Endothelial cell of umbilical vein (primary cell): ENCODE measurements around the gene PRMT7. TPM values are rescaled to one million over a fixed set of nuclear protein-coding genes. Genes with fewer than 3 reads are reported as not detected.

Experiments
- BruUV-seq: library from RNA; stranded (reverse); fragments of 400-500 nt; replicated peaks from 2 replicates; lab custom pipeline; 2021; lab: Mats Ljungman, UMichigan
- CTCF ChIA-PET: fragments of 300-600, 350-600 bp; sonication (Branson Sonifier 250); formaldehyde crosslinking; loops from one replicate; lab custom pipeline; 2021; ENCODE audit warnings: antibody characterized with exemption, inconsistent platforms; lab: Charles Lee
- POLR2A ChIA-PET: fragments of 300-600, 350-600 bp; sonication (Branson Sonifier 250); formaldehyde crosslinking; loops from one replicate; lab custom pipeline; 2021; ENCODE audit warnings: antibody characterized with exemption, inconsistent platforms; lab: Charles Lee
- DNase-seq: peaks from one replicate; pipeline ENCODE4 v3.0.0-alpha.2; 2011; ENCODE audit warnings: low read depth, low spot score
- FAIRE-seq: peaks from 2 replicates; lab custom pipeline; 2011; peaks lifted over from hg19 to GRCh38; lab: Jason Lieb, UNC
- H2AFZ ChIP-seq: 2 replicates; pipeline ENCODE4 v1.6.0; 2012; ENCODE audit warnings: low read depth, low read length, control low read depth, inconsistent platforms
- H3K27ac ChIP-seq: 2 replicates; pipeline ENCODE4 v1.5.1; 2011; ENCODE audit warnings: low read depth, mild to moderate bottlenecking, control low read depth, low read length, moderate library complexity; ENCODE audit not compliant: insufficient read depth
- H3K27me3 ChIP-seq, 2 experiments: 2 replicates each; pipeline versions ENCODE4 v1.6.0 to v1.6.1; 2011; ENCODE audit warnings: low read length in 2 of 2, mixed read lengths in 1 of 2; ENCODE audit not compliant: control insufficient read depth in 2 of 2, insufficient read depth in 2 of 2
- H3K36me3 ChIP-seq, 2 experiments: 2 replicates in 1 of 2; 3 replicates in 1 of 2; pipeline ENCODE4 v1.5.1; 2011; ENCODE audit warnings: low read length in 2 of 2, mild to moderate bottlenecking in 1 of 2, moderate library complexity in 1 of 2; ENCODE audit not compliant: control insufficient read depth in 2 of 2, insufficient read depth in 2 of 2; ENCODE audit errors: extremely low read depth in 1 of 2
- H3K4me1 ChIP-seq: 3 replicates; pipeline ENCODE4 v1.5.1; 2011; ENCODE audit warnings: mild to moderate bottlenecking, low read length; ENCODE audit not compliant: control insufficient read depth, insufficient read depth; ENCODE audit errors: extremely low read depth
- H3K4me2 ChIP-seq: 2 replicates; pipeline ENCODE4 v1.6.1; 2011; ENCODE audit warnings: low read length, control low read depth, mixed read lengths; ENCODE audit not compliant: insufficient read depth
- H3K4me3 ChIP-seq, 3 experiments: fragments of 200-600 bp in 1 of 3; sonication (generic), shearing (Covaris generic) in 1 of 3; replicated peaks in 1 of 3; 2 replicates each; pipeline ENCODE4 v1.5.1; 2011 to 2016; ENCODE audit warnings: control low read depth in 3 of 3, low read length in 3 of 3, mild to moderate bottlenecking in 2 of 3, inconsistent platforms in 1 of 3, low read depth in 1 of 3, moderate library complexity in 1 of 3; ENCODE audit not compliant: insufficient read depth in 1 of 3
- H3K79me2 ChIP-seq: 2 replicates; pipeline ENCODE4 v1.6.0; 2012; ENCODE audit warnings: low read length, inconsistent platforms; ENCODE audit not compliant: control insufficient read depth, insufficient read depth
- H3K9ac ChIP-seq: replicated peaks from 2 replicates; pipeline ENCODE3; 2011; ENCODE audit warnings: low read length, control low read depth; ENCODE audit not compliant: insufficient read depth; ENCODE audit errors: extremely low read depth
- H3K9me1 ChIP-seq: replicated peaks from 3 replicates; pipeline ENCODE4 v1.6.0; 2011; ENCODE audit warnings: mild to moderate bottlenecking, low read length; ENCODE audit not compliant: control insufficient read depth, insufficient read depth; ENCODE audit errors: extremely low read depth
- H3K9me3 ChIP-seq: replicated peaks from 2 replicates; pipeline ENCODE4 v1.5.1; 2012; ENCODE audit warnings: low read length, inconsistent platforms; ENCODE audit not compliant: control insufficient read depth, insufficient read depth
- H4K20me1 ChIP-seq: replicated peaks from 2 replicates; pipeline ENCODE3; 2011; ENCODE audit warnings: mild to moderate bottlenecking, low read length; ENCODE audit not compliant: control insufficient read depth, insufficient read depth; ENCODE audit errors: extremely low read depth
- EZH2 ChIP-seq: IDR thresholded peaks from 2 replicates; pipeline ENCODE4 v1.6.1; 2012; ENCODE audit warnings: borderline replicate concordance, low read depth, mild to moderate bottlenecking, moderate library complexity, low read length, inconsistent platforms; ENCODE audit not compliant: severe bottlenecking
- FOS ChIP-seq: IDR thresholded peaks from 2 replicates; pipeline ENCODE4 v1.6.1; 2011; ENCODE audit warnings: mild to moderate bottlenecking, low read length, moderate library complexity, borderline replicate concordance; ENCODE audit not compliant: insufficient read depth
- GATA2 ChIP-seq: IDR thresholded peaks from 2 replicates; pipeline ENCODE4 v1.7.0; 2011; ENCODE audit warnings: low read depth, mild to moderate bottlenecking, moderate library complexity, mixed read lengths, low read length; ENCODE audit not compliant: insufficient read length, insufficient read depth
- JUN ChIP-seq: IDR thresholded peaks from 2 replicates; pipeline ENCODE4 v1.6.1; 2011; ENCODE audit warnings: borderline replicate concordance, low read depth; ENCODE audit not compliant: insufficient read length, insufficient read depth
- MYC ChIP-seq: IDR thresholded peaks from one replicate; pipeline ENCODE4 v1.6.1; 2011; ENCODE audit warnings: mild to moderate bottlenecking, low read depth, low read length
- POLR2A ChIP-seq: IDR thresholded peaks from 2 replicates; pipeline ENCODE4 v1.6.1; 2012; ENCODE audit warnings: low read depth, mild to moderate bottlenecking, control low read depth, low read length
- POLR2AphosphoS5 ChIP-seq: IDR thresholded peaks from 2 replicates; pipeline ENCODE4 v1.6.1; 2012; ENCODE audit warnings: low read depth, mild to moderate bottlenecking, control low read depth, low read length, moderate library complexity; ENCODE audit not compliant: insufficient read depth
- dilution Hi-C: fragments of 300-500 bp; cut with MboI; formaldehyde crosslinking; loops from one replicate; pipeline ENCODE4 v1.15.0; 2019; ENCODE audit warnings: low sequenced_read_pairs; ENCODE audit not compliant: extremely low pct_ligation_motif_present
- intact Hi-C: fragments of 100-400 bp; cut with micrococcal nuclease; formaldehyde crosslinking; loops from one replicate; pipeline ENCODE4 v1.10.0; 2022
- polyA plus RNA-seq, 4 experiments: library from polyadenylated mRNA; depleted of rRNA in 3 of 4; stranded (reverse) in 3 of 4; unstranded in 1 of 4; fragments of >200 nt; gene quantifications; 2 replicates each; pipeline versions ENCODE4 v1.2.1 to v1.2.3, GENCODE V29; 2011 to 2012; ENCODE audit warnings: missing spikeins in 1 of 4
- total RNA-seq: library from RNA; stranded (reverse); gene quantifications from 2 replicates; pipeline ENCODE4 v1.2.3, GENCODE V29; 2021
- TF ChIP-seq, protein P1 (sequence below): IDR thresholded peaks from 2 replicates; pipeline ENCODE4 v1.6.1; 2011; ENCODE audit not compliant: insufficient read depth, insufficient read length
- TF ChIP-seq, protein P2 (sequence below), 2 donors: IDR thresholded peaks; 1 replicate in 1 of 2; 2 replicates in 1 of 2; pipeline ENCODE4 v1.5.1; 2011; ENCODE audit warnings: low read length in 2 of 2, mild to moderate bottlenecking in 2 of 2, moderate library complexity in 2 of 2, control low read depth in 1 of 2, inconsistent platforms in 1 of 2, low read depth in 1 of 2; ENCODE audit not compliant: insufficient read depth in 1 of 2; ENCODE audit errors: extremely low read depth in 1 of 2

Gene PRMT7
- total and polyA plus RNA-seq, 2 donors (not counting 3 experiments of a cell fraction or from before 2014, with no cell fraction given): 43.4 to 57.9 TPM

DNA sequence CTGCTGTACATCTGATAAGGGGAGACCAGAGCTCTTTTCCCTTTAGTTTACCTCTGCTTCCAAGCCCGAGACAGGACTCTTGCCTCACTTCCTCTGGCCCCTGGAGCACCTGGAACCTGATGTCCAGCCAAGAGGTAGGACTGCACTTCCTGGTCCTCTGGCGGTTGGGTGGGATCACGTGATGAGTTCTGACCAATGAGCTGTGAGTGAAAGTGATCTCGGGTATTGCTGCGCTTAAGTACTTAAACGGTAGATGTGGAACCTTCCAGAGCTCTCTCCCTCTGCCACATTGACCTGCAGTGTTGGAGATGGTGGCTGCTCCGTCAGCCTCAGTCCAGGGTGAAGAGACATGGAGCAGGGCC is 70.5 kb downstream of the PRMT7 start:
- Histone ChIP-seq H3K36me3 (no peaks in the 10 kb centered on the region), H3K4me2 (no peak overlapping the region), H4K20me1 (no peaks in the 10 kb centered on the region), H3K79me2 (no peaks in the 10 kb centered on the region), H3K9me1 (no peaks in the 10 kb centered on the region), H3K9me3 (no peaks in the 10 kb centered on the region), H3K27me3 (no peaks in the 10 kb centered on the region), H3K4me1 (no peaks in the 10 kb centered on the region), H2AFZ (no peak overlapping the region), H3K27ac (no peak overlapping the region), H3K4me3 (no peak overlapping the region), H3K9ac (no peak overlapping the region)
- FAIRE-seq: no peak
- TF ChIP-seq JUN (no peak), MYC (no peak), FOS (no peak), GATA2 (no peak), POLR2A (no peak), EZH2 (no peak), POLR2AphosphoS5 (no peak)
- TF ChIP-seq, protein P1, sequence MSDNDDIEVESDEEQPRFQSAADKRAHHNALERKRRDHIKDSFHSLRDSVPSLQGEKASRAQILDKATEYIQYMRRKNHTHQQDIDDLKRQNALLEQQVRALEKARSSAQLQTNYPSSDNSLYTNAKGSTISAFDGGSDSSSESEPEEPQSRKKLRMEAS: no peak
- TF ChIP-seq, protein P2, sequence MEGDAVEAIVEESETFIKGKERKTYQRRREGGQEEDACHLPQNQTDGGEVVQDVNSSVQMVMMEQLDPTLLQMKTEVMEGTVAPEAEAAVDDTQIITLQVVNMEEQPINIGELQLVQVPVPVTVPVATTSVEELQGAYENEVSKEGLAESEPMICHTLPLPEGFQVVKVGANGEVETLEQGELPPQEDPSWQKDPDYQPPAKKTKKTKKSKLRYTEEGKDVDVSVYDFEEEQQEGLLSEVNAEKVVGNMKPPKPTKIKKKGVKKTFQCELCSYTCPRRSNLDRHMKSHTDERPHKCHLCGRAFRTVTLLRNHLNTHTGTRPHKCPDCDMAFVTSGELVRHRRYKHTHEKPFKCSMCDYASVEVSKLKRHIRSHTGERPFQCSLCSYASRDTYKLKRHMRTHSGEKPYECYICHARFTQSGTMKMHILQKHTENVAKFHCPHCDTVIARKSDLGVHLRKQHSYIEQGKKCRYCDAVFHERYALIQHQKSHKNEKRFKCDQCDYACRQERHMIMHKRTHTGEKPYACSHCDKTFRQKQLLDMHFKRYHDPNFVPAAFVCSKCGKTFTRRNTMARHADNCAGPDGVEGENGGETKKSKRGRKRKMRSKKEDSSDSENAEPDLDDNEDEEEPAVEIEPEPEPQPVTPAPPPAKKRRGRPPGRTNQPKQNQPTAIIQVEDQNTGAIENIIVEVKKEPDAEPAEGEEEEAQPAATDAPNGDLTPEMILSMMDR (IDR thresholded peaks at IDR 0.05; ENCODE audit: extremely low read depth in 1 of 2, insufficient read depth in 1 of 2, low read depth in 1 of 2, low read length in 2 of 2): no peak
- ChIA-PET POLR2A (no interaction called here), CTCF (interaction anchor here (0.9 to 2.4 kb wide), 8 partner anchors 7 to 129 kb away, joined by 3 to 5 read pairs (median 4); no protein-coding TSS in a partner anchor)
- BruUV-seq: no TSS peak
- DNase-seq: no peak
- dilution Hi-C loops (no loop called here), intact Hi-C loops (no loop called here)
